K562 (cell line): Measurements from ENCODE around the gene ARMC6. TPM values are rescaled to one million over a fixed set of nuclear protein-coding genes. Genes with fewer than 3 reads are reported as not detected.

Experiments used
- CREB1 ChIP-seq, 2 experiments: sonication (generic) in 1 of 2; formaldehyde crosslinking in 1 of 2; IDR thresholded peaks; 2 replicates each; pipeline versions ENCODE4 v1.6.1 to v1.8.0; 2012 to 2022; ENCODE audit warnings: inconsistent platforms in 1 of 2, mild to moderate bottlenecking in 1 of 2, missing genetic modification reagents in 1 of 2, moderate library complexity in 1 of 2
- HDAC1 ChIP-seq, 2 experiments: fragments of 450-650 bp; IDR thresholded peaks; 2 replicates each; pipeline ENCODE4 v1.6.1; 2016 to 2017; ENCODE audit warnings: inconsistent platforms in 1 of 2, mild to moderate bottlenecking in 1 of 2, moderate library complexity in 1 of 2
- JUN ChIP-seq, 2 experiments: sonication (generic) in 1 of 2; formaldehyde crosslinking in 1 of 2; IDR thresholded peaks; 2 replicates each; pipeline versions ENCODE4 v1.6.1 to v1.8.0; 2012 to 2022; ENCODE audit warnings: borderline replicate concordance in 2 of 2, mild to moderate bottlenecking in 2 of 2, improper control_type of control experiment in 1 of 2, low read depth in 1 of 2, low read length in 1 of 2, missing genetic modification reagents in 1 of 2
- MAX ChIP-seq: sonication (generic); formaldehyde crosslinking; IDR thresholded peaks from 2 replicates; pipeline ENCODE4 v1.9.0; 2022; ENCODE audit warnings: mild to moderate bottlenecking, missing genetic modification reagents
- NR2C1 ChIP-seq, 2 experiments: fragments of 450-650 bp; IDR thresholded peaks; 2 replicates each; pipeline ENCODE4 v1.6.1; 2017; ENCODE audit warnings: mild to moderate bottlenecking in 2 of 2, antibody characterized with exemption in 1 of 2, inconsistent platforms in 1 of 2, missing compliant biosample characterization in 1 of 2, missing genetic modification characterization in 1 of 2
- PHF8 ChIP-seq: fragments of 200-600 bp; sonication (generic); IDR thresholded peaks from 2 replicates; pipeline ENCODE4 v1.6.1; 2012; ENCODE audit warnings: mixed run types, mild to moderate bottlenecking, inconsistent platforms, low read length, moderate library complexity, borderline replicate concordance
- RBBP5 ChIP-seq: fragments of 200-600 bp; sonication (generic); IDR thresholded peaks from 2 replicates; pipeline ENCODE4 v1.6.1; 2012; ENCODE audit warnings: borderline replicate concordance, mild to moderate bottlenecking, low read length, control low read depth, inconsistent platforms; ENCODE audit not compliant: insufficient read depth, poor library complexity, severe bottlenecking
- SIN3A ChIP-seq, 2 experiments: fragments of 150-350 bp in 1 of 2; IDR thresholded peaks; 2 replicates each; pipeline ENCODE4 v1.6.1; 2011 to 2016; ENCODE audit warnings: borderline replicate concordance in 2 of 2, low read depth in 2 of 2, low read length in 2 of 2, mild to moderate bottlenecking in 2 of 2, moderate library complexity in 2 of 2; ENCODE audit not compliant: control insufficient read depth in 1 of 2
- SP1 ChIP-seq: sonication (generic); formaldehyde crosslinking; IDR thresholded peaks from 2 replicates; pipeline ENCODE4 v1.8.1; 2022; ENCODE audit warnings: mild to moderate bottlenecking, missing genetic modification reagents
- TAF1 ChIP-seq: IDR thresholded peaks from 2 replicates; pipeline ENCODE4 v1.6.1; 2011; ENCODE audit warnings: mild to moderate bottlenecking, low read length, moderate library complexity; ENCODE audit not compliant: insufficient read depth, control insufficient read depth, severe bottlenecking; ENCODE audit errors: extremely low read depth
- YY1 ChIP-seq, 3 experiments: IDR thresholded peaks; 2 replicates each; pipeline ENCODE4 v1.6.1; 2011; ENCODE audit warnings: low read length in 2 of 3, mild to moderate bottlenecking in 2 of 3, moderate library complexity in 2 of 3, borderline replicate concordance in 1 of 3, control low read depth in 1 of 3, low read depth in 1 of 3; ENCODE audit not compliant: insufficient read depth in 3 of 3, insufficient replicate concordance in 2 of 3, control insufficient read depth in 1 of 3, insufficient read length in 1 of 3; ENCODE audit errors: extremely low read depth in 1 of 3
- ZBTB9 ChIP-seq: fragments of 450-650 bp; formaldehyde crosslinking; IDR thresholded peaks from 2 replicates; pipeline ENCODE4 v1.4.0; 2020; ENCODE audit warnings: mild to moderate bottlenecking, moderate library complexity
- polyA plus RNA-seq, 8 experiments: library from polyadenylated mRNA; depleted of rRNA in 4 of 8; stranded (reverse) in 5 of 8; unstranded in 3 of 8; fragments of >200 nt; fragmentation: Nextera tagmentation in 2 of 8; fragmentation: Illumina TruSeq in 1 of 8; extraction: Ambion mirVana in 2 of 8; extraction: Trizol in 1 of 8; gene quantifications; 2 replicates each; pipeline versions ENCODE4 v1.2.1 to v1.2.3, GENCODE V29; 2011 to 2014; ENCODE audit warnings: inconsistent platforms in 1 of 8, missing spikeins in 1 of 8
- total RNA-seq, 7 experiments: library from RNA; depleted of rRNA in 6 of 7; stranded (reverse); fragments of >200 nt in 6 of 7; fragmentation: Illumina TruSeq in 2 of 7; extraction: Trizol in 2 of 7; gene quantifications; 2 replicates each; pipeline versions ENCODE4 v1.2.1 to v1.2.3, GENCODE V29; 2011 to 2021; ENCODE audit warnings: low replicate concordance in 1 of 7
- TF ChIP-seq, protein P1 (sequence below), 2 experiments: fragments of 450-650 bp; conservative IDR thresholded peaks; 2 replicates each; pipeline ENCODE4 v1.6.1; 2017; ENCODE audit warnings: mild to moderate bottlenecking in 2 of 2, moderate library complexity in 2 of 2
- TF ChIP-seq, protein P2 (sequence below): fragments of 250-450 bp; sonication (Bioruptor Pico); IDR thresholded peaks from 2 replicates; pipeline ENCODE4 v1.4.0; 2020; ENCODE audit warnings: mild to moderate bottlenecking
- TF ChIP-seq, protein P3 (sequence below), 3 experiments: fragments of 200-800 bp in 1 of 3; sonication (Bioruptor generic) in 1 of 3; sonication (generic) in 1 of 3; formaldehyde crosslinking in 1 of 3; IDR thresholded peaks; 2 replicates each; pipeline versions ENCODE4 v1.6.1 to v1.8.0; 2016 to 2022; ENCODE audit warnings: mild to moderate bottlenecking in 2 of 3, missing compliant biosample characterization in 2 of 3, missing genetic modification characterization in 2 of 3, missing genetic modification reagents in 1 of 3

The ARMC6 gene
- total and polyA plus RNA-seq, 9 of the 15 experiments (the other 6 are each of a cell fraction or from before 2014, with no cell fraction given), result 2.1 to 93.4 (median 63.6) TPM

DNA sequence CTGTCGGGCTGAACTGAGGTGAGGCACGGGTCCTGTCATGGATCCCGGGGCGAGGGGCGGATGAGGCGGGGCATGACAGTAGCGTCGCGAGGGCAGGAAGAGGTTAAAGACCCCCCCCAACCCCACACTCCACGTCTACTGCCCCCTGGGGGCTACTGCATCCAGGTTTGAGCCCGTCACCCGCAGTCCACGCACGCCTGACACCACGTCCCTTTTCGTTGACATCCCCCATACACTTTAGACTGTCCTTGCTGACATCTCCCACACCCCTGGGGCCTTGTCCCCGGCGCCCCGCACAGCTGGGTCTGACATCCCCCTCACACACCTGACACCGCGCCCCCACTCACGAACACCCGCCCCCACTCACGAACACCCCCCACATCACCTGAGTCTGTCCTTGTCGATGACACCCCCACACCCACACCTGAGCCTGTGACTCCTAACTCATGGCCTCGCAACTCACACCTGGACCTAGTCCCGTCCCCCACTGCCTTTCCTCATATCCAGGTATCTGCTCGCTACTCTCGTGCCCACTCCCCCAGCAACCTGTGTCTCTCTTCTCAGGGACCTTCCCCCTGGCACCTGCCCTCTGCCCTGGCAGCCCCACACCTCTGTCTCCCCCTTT is 30.8 kb downstream of the ARMC6 start (continued):
- TF ChIP-seq SP1 (CRISPR knock-in tag) (0 out of 2 replicates have a peak, but pooled peaks have one; percentile 11), SIN3A (IDR thresholded peaks at IDR 0.05; ENCODE audit: borderline replicate concordance in 2 of 2, control insufficient read depth in 1 of 2, low read depth in 2 of 2, low read length in 2 of 2) (peak in 1 of 2 experiments; percentile 70; a peak in 1 of 4 replicates), MAX (CRISPR knock-in tag) (peak; percentile 37; the same call in 1 of the 2 replicates), YY1 (IDR thresholded peaks at IDR 0.05; ENCODE audit: borderline replicate concordance in 1 of 3, control insufficient read depth in 1 of 3, extremely low read depth in 1 of 3, insufficient read depth in 3 of 3, insufficient read length in 1 of 3, insufficient replicate concordance in 2 of 3, low read depth in 1 of 3, low read length in 2 of 3) (peak in 1 of 3 experiments; percentile 39), ZBTB9 (no peak), RBBP5 (peak; percentile 34), CREB1 (IDR thresholded peaks at IDR 0.05) (0 out of 2 replicates have a peak, but pooled peaks have one; percentile 0), CREB1 (CRISPR knock-in tag; IDR thresholded peaks at IDR 0.05) (no peak), TAF1 (no peak), NR2C1 (IDR thresholded peaks at IDR 0.05) (no peak), NR2C1 (tag; IDR thresholded peaks at IDR 0.05) (0 out of 2 replicates have a peak, but pooled peaks have one; percentile 24), HDAC1 (IDR thresholded peaks at IDR 0.05) (peak in 1 of 2 experiments; percentile 78; a peak in 2 of 4 replicates), JUN (IDR thresholded peaks at IDR 0.05; ENCODE audit: borderline replicate concordance, low read depth, low read length) (no peak), JUN (CRISPR knock-in tag; IDR thresholded peaks at IDR 0.05; ENCODE audit: borderline replicate concordance) (no peak), PHF8 (peak; percentile 41; the same call in 1 of the 2 replicates)
- TF ChIP-seq, protein P1, sequence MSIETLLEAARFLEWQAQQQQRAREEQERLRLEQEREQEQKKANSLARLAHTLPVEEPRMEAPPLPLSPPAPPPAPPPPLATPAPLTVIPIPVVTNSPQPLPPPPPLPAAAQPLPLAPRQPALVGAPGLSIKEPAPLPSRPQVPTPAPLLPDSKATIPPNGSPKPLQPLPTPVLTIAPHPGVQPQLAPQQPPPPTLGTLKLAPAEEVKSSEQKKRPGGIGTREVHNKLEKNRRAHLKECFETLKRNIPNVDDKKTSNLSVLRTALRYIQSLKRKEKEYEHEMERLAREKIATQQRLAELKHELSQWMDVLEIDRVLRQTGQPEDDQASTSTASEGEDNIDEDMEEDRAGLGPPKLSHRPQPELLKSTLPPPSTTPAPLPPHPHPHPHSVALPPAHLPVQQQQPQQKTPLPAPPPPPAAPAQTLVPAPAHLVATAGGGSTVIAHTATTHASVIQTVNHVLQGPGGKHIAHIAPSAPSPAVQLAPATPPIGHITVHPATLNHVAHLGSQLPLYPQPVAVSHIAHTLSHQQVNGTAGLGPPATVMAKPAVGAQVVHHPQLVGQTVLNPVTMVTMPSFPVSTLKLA (conservative IDR thresholded peaks at IDR 0.05), result peak in 1 of 2 experiments; percentile 23; a peak in 2 of 4 replicates
- TF ChIP-seq, protein P2, sequence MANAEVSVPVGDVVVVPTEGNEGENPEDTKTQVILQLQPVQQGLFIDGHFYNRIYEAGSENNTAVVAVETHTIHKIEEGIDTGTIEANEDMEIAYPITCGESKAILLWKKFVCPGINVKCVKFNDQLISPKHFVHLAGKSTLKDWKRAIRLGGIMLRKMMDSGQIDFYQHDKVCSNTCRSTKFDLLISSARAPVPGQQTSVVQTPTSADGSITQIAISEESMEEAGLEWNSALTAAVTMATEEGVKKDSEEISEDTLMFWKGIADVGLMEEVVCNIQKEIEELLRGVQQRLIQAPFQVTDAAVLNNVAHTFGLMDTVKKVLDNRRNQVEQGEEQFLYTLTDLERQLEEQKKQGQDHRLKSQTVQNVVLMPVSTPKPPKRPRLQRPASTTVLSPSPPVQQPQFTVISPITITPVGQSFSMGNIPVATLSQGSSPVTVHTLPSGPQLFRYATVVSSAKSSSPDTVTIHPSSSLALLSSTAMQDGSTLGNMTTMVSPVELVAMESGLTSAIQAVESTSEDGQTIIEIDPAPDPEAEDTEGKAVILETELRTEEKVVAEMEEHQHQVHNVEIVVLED, result 0 out of 2 replicates have a peak, but pooled peaks have one; percentile 3
- TF ChIP-seq, protein P3, sequence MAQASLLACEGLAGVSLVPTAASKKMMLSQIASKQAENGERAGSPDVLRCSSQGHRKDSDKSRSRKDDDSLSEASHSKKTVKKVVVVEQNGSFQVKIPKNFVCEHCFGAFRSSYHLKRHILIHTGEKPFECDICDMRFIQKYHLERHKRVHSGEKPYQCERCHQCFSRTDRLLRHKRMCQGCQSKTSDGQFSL (CRISPR knock-in tag; IDR thresholded peaks at IDR 0.05), result peak; percentile 100
- TF ChIP-seq, protein P3 (tag; IDR thresholded peaks at IDR 0.05), result peak in 1 of 2 experiments; percentile 100; a peak in 2 of 4 replicates
